A549 (cell line): ENCODE data around the gene LRRC1. TPM values are rescaled to one million over a fixed set of nuclear protein-coding genes. Genes with fewer than 3 reads are reported as not detected.

Source experiments
- ATAC-seq, 2 experiments: fragments of 200-7000 bp in 1 of 2; fragments of >200 bp in 1 of 2; cut with Nextera tagmentation in 1 of 2; cut with Tn5 transposase in 1 of 2; 3 replicates each; pipeline versions ENCODE4 v1.8.0 to v1.9.1; 2018 to 2020; ENCODE audit warnings: mild to moderate bottlenecking in 1 of 2, moderate library complexity in 1 of 2
- CTCF ChIA-PET: fragments of 300-600 bp; sonication (Branson Sonifier 250); formaldehyde crosslinking; extraction: SDS; loops from one replicate; lab custom pipeline; 2021; ENCODE audit warnings: antibody characterized with exemption, inconsistent platforms; lab: Yijun Ruan, JAX
- POLR2A ChIA-PET: fragments of 350-600 bp; formaldehyde crosslinking; extraction: SDS; loops from one replicate; lab custom pipeline; 2021; ENCODE audit warnings: antibody characterized with exemption, inconsistent platforms; lab: Yijun Ruan, JAX
- DNase-seq, 2 experiments: peaks; one replicate each; pipeline versions ENCODE4 v3.0.0 to v3.0.0-alpha.2; 2011 to 2016; ENCODE audit warnings: low read depth in 1 of 2, low spot score in 1 of 2
- FAIRE-seq: peaks from 2 replicates; lab custom pipeline; 2011; peaks lifted over from hg19 to GRCh38; lab: Jason Lieb, UNC
- H3K27ac ChIP-seq, 2 experiments: fragments of >200 bp; sonication (Bioruptor Twin); formaldehyde crosslinking; 3 replicates each; pipeline ENCODE4 v1.5.1; 2016 to 2017
- H3K4me1 ChIP-seq: fragments of >200 bp; sonication (Bioruptor Twin); formaldehyde crosslinking; 3 replicates; pipeline ENCODE4 v1.6.1; 2016
- H3K4me2 ChIP-seq: fragments of >200 bp; sonication (Bioruptor Twin); formaldehyde crosslinking; 3 replicates; pipeline ENCODE4 v1.6.1; 2016
- H3K4me3 ChIP-seq: fragments of >200 bp; sonication (Bioruptor Twin); formaldehyde crosslinking; 3 replicates; pipeline ENCODE4 v1.5.1; 2016
- H3K9me3 ChIP-seq: fragments of >200 bp; sonication (Bioruptor Twin); formaldehyde crosslinking; 3 replicates; pipeline ENCODE4 v1.6.1; 2016
- ATOH8 ChIP-seq: fragments of 250-450 bp; sonication (Bioruptor Pico); IDR thresholded peaks from 2 replicates; pipeline ENCODE4 v1.5.0; 2020; ENCODE audit warnings: low read depth, mild to moderate bottlenecking, moderate library complexity
- BCL3 ChIP-seq: fragments of >200 bp; sonication (Bioruptor Twin); formaldehyde crosslinking; IDR thresholded peaks from 3 replicates; pipeline ENCODE4 v1.6.1; 2016
- CBX8 ChIP-seq: fragments of 200-600 bp; sonication (generic); IDR thresholded peaks from 2 replicates; pipeline ENCODE4 v1.6.1; 2016
- E2F6 ChIP-seq: IDR thresholded peaks from 2 replicates; pipeline ENCODE4 v1.6.1; 2012; ENCODE audit warnings: low read depth, borderline replicate concordance
- ELK1 ChIP-seq: fragments of 150-350 bp; IDR thresholded peaks from 2 replicates; pipeline ENCODE4 v1.6.1; 2014; ENCODE audit warnings: low read depth, mild to moderate bottlenecking, low read length
- ESRRA ChIP-seq: fragments of 150-350 bp; IDR thresholded peaks from 2 replicates; pipeline ENCODE4 v1.6.1; 2014; ENCODE audit warnings: mild to moderate bottlenecking, low read length, borderline replicate concordance
- HDAC2 ChIP-seq: fragments of 200-600 bp; sonication (generic); IDR thresholded peaks from 2 replicates; pipeline ENCODE4 v1.6.1; 2016
- HOXB5 ChIP-seq: fragments of 250-450 bp; sonication (Bioruptor Pico); IDR thresholded peaks from 2 replicates; pipeline ENCODE4 v1.5.0; 2020; ENCODE audit warnings: mild to moderate bottlenecking, moderate library complexity
- JUN ChIP-seq, 2 experiments: fragments of >200 bp; sonication (Bioruptor Twin); formaldehyde crosslinking; IDR thresholded peaks; 2 replicates in 1 of 2; 3 replicates in 1 of 2; pipeline ENCODE4 v1.6.1; 2016 to 2017
- JUNB ChIP-seq: fragments of >200 bp; sonication (Bioruptor Twin); formaldehyde crosslinking; IDR thresholded peaks from 2 replicates; pipeline ENCODE4 v1.6.1; 2016
- MAX ChIP-seq: IDR thresholded peaks from 2 replicates; pipeline ENCODE4 v1.6.1; 2012
- MAZ ChIP-seq: fragments of 150-350 bp; IDR thresholded peaks from 2 replicates; pipeline ENCODE4 v1.6.1; 2014; ENCODE audit warnings: antibody characterized with exemption, low read depth, low read length, borderline replicate concordance
- NR3C1 ChIP-seq: fragments of >200 bp; sonication (Bioruptor Twin); formaldehyde crosslinking; IDR thresholded peaks from 3 replicates; pipeline ENCODE4 v1.6.1; 2017
- PBX3 ChIP-seq: IDR thresholded peaks from 2 replicates; pipeline ENCODE4 v1.6.1; 2012
- PHF8 ChIP-seq: fragments of 200-600 bp; sonication (generic); IDR thresholded peaks from 2 replicates; pipeline ENCODE4 v1.6.1; 2016; ENCODE audit warnings: low read depth, mild to moderate bottlenecking, antibody characterized with exemption, moderate library complexity, borderline replicate concordance
- POLR2A ChIP-seq: IDR thresholded peaks from 2 replicates; pipeline ENCODE4 v1.6.1; 2012; ENCODE audit warnings: mild to moderate bottlenecking, low read length
- RCOR1 ChIP-seq: fragments of 150-350 bp; IDR thresholded peaks from 2 replicates; pipeline ENCODE4 v1.6.1; 2014; ENCODE audit warnings: antibody characterized with exemption, low read length, low read depth
- RNF2 ChIP-seq: fragments of 200-600 bp; sonication (generic); IDR thresholded peaks from 2 replicates; pipeline ENCODE4 v1.6.1; 2016; ENCODE audit warnings: low read depth, mild to moderate bottlenecking, antibody characterized with exemption, moderate library complexity, borderline replicate concordance
- SREBF2 ChIP-seq: fragments of 450-650 bp; IDR thresholded peaks from 2 replicates; pipeline ENCODE4 v1.6.1; 2014; ENCODE audit warnings: mild to moderate bottlenecking, moderate library complexity
- USF2 ChIP-seq: fragments of 450-650 bp; IDR thresholded peaks from 2 replicates; pipeline ENCODE4 v1.6.1; 2014; ENCODE audit warnings: antibody characterized with exemption
- ZC3H11A ChIP-seq: fragments of 450-650 bp; IDR thresholded peaks from 2 replicates; pipeline ENCODE4 v1.6.1; 2014; ENCODE audit warnings: antibody characterized with exemption, mild to moderate bottlenecking
- ZSCAN20 ChIP-seq: fragments of 250-450 bp; sonication (Bioruptor Pico); IDR thresholded peaks from 2 replicates; pipeline ENCODE4 v1.8.0; 2022; ENCODE audit warnings: mild to moderate bottlenecking, moderate library complexity
- WGBS: methylation state at CpG from one replicate; pipeline ENCODE4 v1.1.6; 2017; ENCODE audit errors: missing lambda C conversion rate; 5-methylcytosine and 5-hydroxymethylcytosine counted together
- polyA plus RNA-seq, 4 experiments: library from polyadenylated mRNA; depleted of rRNA in 3 of 4; stranded (reverse); fragments of >200 nt; fragmentation: RNase III in 1 of 4; extraction: RNeasy Plus Mini Kit Qiagen cat#74134 plus additional on column Dnase treatment in 1 of 4; gene quantifications; 2 replicates in 3 of 4; 3 replicates in 1 of 4; pipeline ENCODE4 v1.2.3, GENCODE V29; 2011 to 2017

LRRC1 gene
- polyA plus RNA-seq, 2 of the 4 experiments (the other 2 are of a cell fraction) = 5.2 to 8.0 TPM

GRCh38 chr6:53813096-53813495, 18.3 kb downstream of the LRRC1 start:
- ChIA-PET CTCF (interaction anchor here (0.6 kb wide), 1 partner anchor 441 kb away, joined by 3 read pairs; no protein-coding TSS in a partner anchor), POLR2A (interaction anchor here (1.0 kb wide), 1 partner anchor 18 kb away, joined by 3 read pairs; the partner anchor contains the start of gene LRRC1)
- H3K27ac ChIP-seq = no peak overlapping the region
- 91% methylated on average over 1 of the region's 1 CpG for WGBS
- no peak overlapping the region for H3K4me2 ChIP-seq
- no peak overlapping the region for H3K4me3 ChIP-seq
- ATAC-seq (no peak), DNase-seq (no peak), FAIRE-seq (no peak)
- TF ChIP-seq CBX8 = no peak
- TF ChIP-seq SREBF2 = no peak
- TF ChIP-seq HOXB5 (CRISPR knock-in tag) = no peak
- TF ChIP-seq ZC3H11A = no peak
- no peak for TF ChIP-seq ATOH8 (CRISPR knock-in tag)
- no peak for TF ChIP-seq MAX
- TF ChIP-seq RCOR1 = no peak
- no peak for TF ChIP-seq JUNB
- no peak for TF ChIP-seq HDAC2
- TF ChIP-seq ESRRA = no peak
- TF ChIP-seq NR3C1 = no peak
- no peak for TF ChIP-seq MAZ
- no peak for TF ChIP-seq POLR2A
- TF ChIP-seq JUN (IDR thresholded peaks at IDR 0.05) = no peak
- no peak for TF ChIP-seq PBX3
- no peak for TF ChIP-seq ELK1
- no peak for TF ChIP-seq USF2
- TF ChIP-seq E2F6 = no peak
- peaks cover 7% of the 10 kb centered on the region; the same call in 1 of the 3 replicates for H3K4me1 ChIP-seq
- no peaks in the 10 kb centered on the region for H3K9me3 ChIP-seq

GRCh38 chr6:53813801-53814200, 19.0 kb downstream of the LRRC1 start:
- no peak overlapping the region for H3K4me2 ChIP-seq
- no peaks in the 10 kb centered on the region for H3K9me3 ChIP-seq
- no peak for DNase-seq
- POLR2A ChIA-PET = interaction anchor here (1.0 kb wide), 1 partner anchor 19 kb away, joined by 3 read pairs; the partner anchor contains the start of gene LRRC1
- H3K4me1 ChIP-seq = peaks cover 7% of the 10 kb centered on the region; the same call in 1 of the 3 replicates
- TF ChIP-seq RNF2 (no peak), ZSCAN20 (CRISPR knock-in tag) (no peak), RCOR1 (no peak), PHF8 (no peak), JUN (IDR thresholded peaks at IDR 0.05) (no peak), POLR2A (no peak), JUNB (no peak), BCL3 (no peak)
- ATAC-seq = no peak
- CTCF ChIA-PET = no interaction called here
- no peak for FAIRE-seq
- H3K4me3 ChIP-seq = no peak overlapping the region
- WGBS = 81% methylated on average over 1 of the region's 1 CpG
- no peak overlapping the region for H3K27ac ChIP-seq
